MM.1S (cell line): ENCODE measurements around the gene CTRL.

Experiments
- DNase-seq: peaks from one replicate; pipeline ENCODE4 v3.0.0-alpha.2; 2015
- H2AFZ ChIP-seq: fragments of 300-600 bp; sonication (generic); 2 replicates; pipeline ENCODE4 v1.6.0; 2016; ENCODE audit warnings: antibody characterized with exemption, low read length
- H3F3A ChIP-seq: fragments of 300-600 bp; sonication (generic); 2 replicates; pipeline ENCODE4 v1.6.1; 2016; ENCODE audit warnings: mild to moderate bottlenecking, antibody characterized with exemption, low read length, moderate library complexity, mixed read lengths; ENCODE audit not compliant: insufficient read depth
- H3K27ac ChIP-seq: fragments of 300-600 bp; sonication (generic); 2 replicates; pipeline ENCODE4 v1.5.1; 2016; ENCODE audit warnings: mild to moderate bottlenecking, low read length
- H3K27me3 ChIP-seq: fragments of 300-600 bp; sonication (generic); replicated peaks from 2 replicates; pipeline ENCODE4 v1.6.0; 2016; ENCODE audit warnings: low read length; ENCODE audit not compliant: insufficient read depth
- H3K36me3 ChIP-seq: fragments of 300-600 bp; sonication (generic); replicated peaks from 2 replicates; pipeline ENCODE4 v1.6.1; 2016; ENCODE audit warnings: mild to moderate bottlenecking, low read length, mixed read lengths; ENCODE audit not compliant: insufficient read depth
- H3K4me1 ChIP-seq: fragments of 300-600 bp; sonication (generic); 2 replicates; pipeline ENCODE4 v1.6.1; 2016; ENCODE audit warnings: low read length, mixed read lengths
- H3K4me2 ChIP-seq: fragments of 300-600 bp; sonication (generic); 2 replicates; pipeline ENCODE4 v1.6.0; 2016; ENCODE audit warnings: low read depth, low read length
- H3K4me3 ChIP-seq: fragments of 300-600 bp; sonication (generic); 2 replicates; pipeline ENCODE4 v1.5.1; 2016; ENCODE audit warnings: low read length, mixed read lengths
- H3K79me2 ChIP-seq: fragments of 300-600 bp; sonication (generic); 2 replicates; pipeline ENCODE4 v1.6.1; 2016; ENCODE audit warnings: mixed run types, low read length, mixed read lengths
- H3K9ac ChIP-seq: fragments of 300-600 bp; sonication (generic); 2 replicates; pipeline ENCODE4 v1.6.1; 2016; ENCODE audit warnings: low read length, mixed read lengths
- H3K9me2 ChIP-seq: fragments of 300-600 bp; sonication (generic); replicated peaks from 2 replicates; pipeline ENCODE4 v1.6.1; 2016; ENCODE audit warnings: mild to moderate bottlenecking, low read length, mixed read lengths; ENCODE audit not compliant: insufficient read depth
- H3K9me3 ChIP-seq: fragments of 300-600 bp; sonication (generic); replicated peaks from 2 replicates; pipeline ENCODE4 v1.6.1; 2016; ENCODE audit warnings: mild to moderate bottlenecking, low read length, mixed read lengths; ENCODE audit not compliant: insufficient read depth
- H4K20me1 ChIP-seq: fragments of 300-600 bp; sonication (generic); 2 replicates; pipeline ENCODE4 v1.6.1; 2016; ENCODE audit warnings: mild to moderate bottlenecking, low read length, moderate library complexity, mixed read lengths; ENCODE audit not compliant: insufficient read depth
- CTCF ChIP-seq: fragments of 300-600 bp; sonication (generic); IDR thresholded peaks from 2 replicates; pipeline ENCODE4 v1.5.1; 2016; ENCODE audit warnings: antibody characterized with exemption, low read length, mixed read lengths
- EZH2 ChIP-seq: fragments of 300-600 bp; sonication (generic); optimal IDR thresholded peaks from 2 replicates; pipeline ENCODE3; 2017; ENCODE audit warnings: low read depth, mild to moderate bottlenecking, antibody characterized with exemption, low read length, mixed read lengths
- EZH2phosphoT487 ChIP-seq: fragments of 300-600 bp; sonication (generic); IDR thresholded peaks from 2 replicates; pipeline ENCODE4 v1.6.1; 2018; ENCODE audit warnings: antibody characterized with exemption, low read length

CTRL gene

GRCh38 chr16:67936124-67936879, 4.6 kb upstream of the CTRL start, which contains the start of gene PSMB10:
Gene PSMB10 (minus strand): TSS chr16:67936850. CDS start chr16:67936749, 101 bp downstream.
- Histone ChIP-seq H3F3A (peaks cover 16% of the 10 kb centered on the region), H3K4me3 (peak within 1 kb of the TSS; percentile 99), H3K9ac (peak within 1 kb of the TSS; percentile 89), H3K4me2 (peak within 1 kb of the TSS; percentile 87), H3K9me3 (no peaks in the 10 kb centered on the region), H4K20me1 (no peaks in the 10 kb centered on the region), H3K4me1 (peaks cover 15% of the 10 kb centered on the region), H3K9me2 (no peaks in the 10 kb centered on the region), H3K79me2 (peaks cover 30% of the 10 kb centered on the region), H3K27ac (peak within 1 kb of the TSS; percentile 82), H3K36me3 (no peaks in the 10 kb centered on the region; the same call in 1 of the 2 replicates), H3K27me3 (no peaks in the 10 kb centered on the region), H2AFZ (peak within 1 kb of the TSS; percentile 69)
- TF ChIP-seq CTCF (no peak), EZH2phosphoT487 (no peak), EZH2 (no peak)
- no peak for DNase-seq

- Histone ChIP-seq H3K27ac (peak overlapping the region; percentile 82; the same call in 1 of the 2 replicates), H2AFZ (peak overlapping the region; percentile 69)
These were observed 3.9 kb upstream of the CTRL start for GRCh38 chr16:67935402-67936123.

GRCh38 chr16:67935101-67935401, 3.4 kb upstream of the CTRL start:
- Histone ChIP-seq H4K20me1 (no peaks in the 10 kb centered on the region), H3K27ac (no peak overlapping the region), H3K36me3 (no peaks in the 10 kb centered on the region; the same call in 1 of the 2 replicates), H2AFZ (no peak overlapping the region), H3K9me2 (no peaks in the 10 kb centered on the region), H3K4me1 (peaks cover 15% of the 10 kb centered on the region), H3K9ac (peak overlapping the region; percentile 53; the same call in 1 of the 2 replicates), H3K9me3 (no peaks in the 10 kb centered on the region), H3F3A (peaks cover 16% of the 10 kb centered on the region), H3K79me2 (peaks cover 30% of the 10 kb centered on the region), H3K4me2 (peak overlapping the region; percentile 94), H3K4me3 (peak overlapping the region; percentile 99), H3K27me3 (no peaks in the 10 kb centered on the region)
- no peak for TF ChIP-seq CTCF
- no peak for DNase-seq

More at GRCh38 chr16:67935402-67936123, 3.9 kb upstream of the CTRL start:
- H3K9ac ChIP-seq = peak overlapping the region; percentile 89
- H4K20me1 ChIP-seq = no peaks in the 10 kb centered on the region
- DNase-seq = peak; percentile 99
- H3K9me2 ChIP-seq = no peaks in the 10 kb centered on the region
- peaks cover 30% of the 10 kb centered on the region for H3K79me2 ChIP-seq
- H3K4me1 ChIP-seq = peaks cover 15% of the 10 kb centered on the region
- peak overlapping the region; percentile 94 for H3K4me2 ChIP-seq
- no peaks in the 10 kb centered on the region; the same call in 1 of the 2 replicates for H3K36me3 ChIP-seq
- no peak for TF ChIP-seq CTCF
- TF ChIP-seq EZH2 = no peak
- no peak for TF ChIP-seq EZH2phosphoT487
- H3K9me3 ChIP-seq = no peaks in the 10 kb centered on the region
- H3K4me3 ChIP-seq = peak overlapping the region; percentile 99
- peaks cover 16% of the 10 kb centered on the region for H3F3A ChIP-seq
- no peaks in the 10 kb centered on the region for H3K27me3 ChIP-seq
